GM06990 (cell line): Measurements from ENCODE around the gene PSMD10.

Source experiments
- DNase-seq: peaks from one replicate; pipeline ENCODE4 v3.0.0-alpha.2; 2011; ENCODE audit not compliant: insufficient read length; ENCODE audit errors: extremely low read depth
- H3K27me3 ChIP-seq: replicated peaks from 2 replicates; pipeline ENCODE4 v1.6.0; 2011; ENCODE audit warnings: low read length; ENCODE audit not compliant: control insufficient read depth, insufficient read depth
- H3K36me3 ChIP-seq: 2 replicates; pipeline ENCODE4 v1.5.1; 2011; ENCODE audit warnings: low read length; ENCODE audit not compliant: control insufficient read depth, insufficient read depth
- H3K4me3 ChIP-seq: replicated peaks from 2 replicates; pipeline ENCODE4 v1.5.1; 2011; ENCODE audit warnings: low read depth, mild to moderate bottlenecking, control low read depth, low read length
- TF ChIP-seq, protein P1 (sequence below): IDR thresholded peaks from 2 replicates; pipeline ENCODE4 v1.5.1; 2011; ENCODE audit warnings: low read length, control low read depth, mild to moderate bottlenecking, inconsistent platforms; ENCODE audit not compliant: insufficient read depth, poor library complexity, severe bottlenecking

Gene PSMD10

GRCh38 chrX:108055546-108055945 lies 35.8 kb downstream of the PSMD10 start:
- no peak for DNase-seq
- no peak overlapping the region for H3K4me3 ChIP-seq
- TF ChIP-seq, protein P1, sequence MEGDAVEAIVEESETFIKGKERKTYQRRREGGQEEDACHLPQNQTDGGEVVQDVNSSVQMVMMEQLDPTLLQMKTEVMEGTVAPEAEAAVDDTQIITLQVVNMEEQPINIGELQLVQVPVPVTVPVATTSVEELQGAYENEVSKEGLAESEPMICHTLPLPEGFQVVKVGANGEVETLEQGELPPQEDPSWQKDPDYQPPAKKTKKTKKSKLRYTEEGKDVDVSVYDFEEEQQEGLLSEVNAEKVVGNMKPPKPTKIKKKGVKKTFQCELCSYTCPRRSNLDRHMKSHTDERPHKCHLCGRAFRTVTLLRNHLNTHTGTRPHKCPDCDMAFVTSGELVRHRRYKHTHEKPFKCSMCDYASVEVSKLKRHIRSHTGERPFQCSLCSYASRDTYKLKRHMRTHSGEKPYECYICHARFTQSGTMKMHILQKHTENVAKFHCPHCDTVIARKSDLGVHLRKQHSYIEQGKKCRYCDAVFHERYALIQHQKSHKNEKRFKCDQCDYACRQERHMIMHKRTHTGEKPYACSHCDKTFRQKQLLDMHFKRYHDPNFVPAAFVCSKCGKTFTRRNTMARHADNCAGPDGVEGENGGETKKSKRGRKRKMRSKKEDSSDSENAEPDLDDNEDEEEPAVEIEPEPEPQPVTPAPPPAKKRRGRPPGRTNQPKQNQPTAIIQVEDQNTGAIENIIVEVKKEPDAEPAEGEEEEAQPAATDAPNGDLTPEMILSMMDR, result no peak
- H3K27me3 ChIP-seq, result no peaks in the 10 kb centered on the region
- H3K36me3 ChIP-seq, result no peaks in the 10 kb centered on the region

DNA sequence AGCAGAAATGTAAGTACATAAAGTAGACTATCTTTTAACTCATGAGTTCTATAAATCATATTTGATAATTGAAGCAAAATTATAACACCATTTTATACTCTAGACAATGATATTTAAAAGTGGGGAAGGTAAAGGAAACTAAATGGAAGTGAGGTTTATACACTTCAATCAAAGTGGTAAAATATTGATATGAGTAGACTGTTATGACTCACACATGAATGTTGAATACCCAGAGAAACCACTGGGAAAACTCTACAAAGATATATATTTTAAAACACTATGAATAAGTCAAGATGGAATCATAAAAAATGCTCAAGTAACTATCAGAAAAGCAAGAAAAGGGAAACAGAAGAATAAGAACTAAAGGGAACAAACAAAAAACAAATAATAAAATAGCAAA lies 38.1 kb downstream of the PSMD10 start:
- Histone ChIP-seq H3K4me3 (no peak overlapping the region), H3K27me3 (no peaks in the 10 kb centered on the region), H3K36me3 (no peaks in the 10 kb centered on the region)
- TF ChIP-seq, protein P1, result no peak
- DNase-seq, result no peak

DNA sequence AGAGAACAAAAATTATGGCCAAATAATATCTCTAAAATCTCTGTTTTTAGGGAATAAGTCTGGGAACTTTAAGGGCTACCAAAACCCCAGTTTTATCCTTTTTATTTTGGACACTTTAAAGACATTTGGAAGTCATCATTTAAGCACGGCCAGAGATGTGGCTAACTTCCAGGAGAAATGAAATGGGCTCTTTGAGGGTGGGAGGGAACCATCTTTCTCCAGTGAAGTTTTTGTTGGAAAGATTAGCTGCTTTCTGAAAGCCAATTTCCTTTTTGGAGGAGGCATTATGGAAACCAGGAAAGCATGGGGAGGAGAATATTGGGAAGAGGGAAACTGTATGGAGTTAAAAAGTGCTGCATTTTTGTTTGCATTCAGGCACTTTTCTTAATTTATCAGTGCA lies 41.7 kb downstream of the PSMD10 start:
- Histone ChIP-seq H3K36me3 (no peaks in the 10 kb centered on the region), H3K27me3 (no peaks in the 10 kb centered on the region), H3K4me3 (no peak overlapping the region)
- TF ChIP-seq, protein P1, result no peak
- DNase-seq, result no peak

GRCh38 chrX:108044554-108045256 lies 46.6 kb downstream of the PSMD10 start, which contains the start of gene VSIG1:
Gene VSIG1 (plus strand): TSS chrX:108045065. CDS start chrX:108045131, 66 bp downstream.
- no peak within 1 kb of the TSS for H3K4me3 ChIP-seq
- TF ChIP-seq, protein P1, result no peak
- DNase-seq, result no peak
- no peaks in the 10 kb centered on the region for H3K36me3 ChIP-seq
- no peaks in the 10 kb centered on the region for H3K27me3 ChIP-seq

- no peak for DNase-seq
- no peaks in the 10 kb centered on the region for H3K36me3 ChIP-seq
- H3K4me3 ChIP-seq, result no peak overlapping the region
- H3K27me3 ChIP-seq, result no peaks in the 10 kb centered on the region
- TF ChIP-seq, protein P1, result no peak
Observed at GRCh38 chrX:108036298-108036973, 54.9 kb downstream of the PSMD10 start.
